AG09319 (cell line): Measurements from ENCODE around the gene GRIK1.

ENCODE experiments used
- DNase-seq: peaks from one replicate; pipeline ENCODE4 v3.0.0-alpha.2; 2010; ENCODE audit warnings: low read depth; ENCODE audit errors: extremely low read depth
- TF ChIP-seq, protein P1 (sequence below): IDR thresholded peaks from 2 replicates; pipeline ENCODE4 v1.5.1; 2011; ENCODE audit warnings: low read depth, mild to moderate bottlenecking, inconsistent platforms, low read length, moderate library complexity

The GRIK1 gene

GRCh38 chr21:29749957-29750356 lies 189.8 kb downstream of the GRIK1 start:
- TF ChIP-seq, protein P1, sequence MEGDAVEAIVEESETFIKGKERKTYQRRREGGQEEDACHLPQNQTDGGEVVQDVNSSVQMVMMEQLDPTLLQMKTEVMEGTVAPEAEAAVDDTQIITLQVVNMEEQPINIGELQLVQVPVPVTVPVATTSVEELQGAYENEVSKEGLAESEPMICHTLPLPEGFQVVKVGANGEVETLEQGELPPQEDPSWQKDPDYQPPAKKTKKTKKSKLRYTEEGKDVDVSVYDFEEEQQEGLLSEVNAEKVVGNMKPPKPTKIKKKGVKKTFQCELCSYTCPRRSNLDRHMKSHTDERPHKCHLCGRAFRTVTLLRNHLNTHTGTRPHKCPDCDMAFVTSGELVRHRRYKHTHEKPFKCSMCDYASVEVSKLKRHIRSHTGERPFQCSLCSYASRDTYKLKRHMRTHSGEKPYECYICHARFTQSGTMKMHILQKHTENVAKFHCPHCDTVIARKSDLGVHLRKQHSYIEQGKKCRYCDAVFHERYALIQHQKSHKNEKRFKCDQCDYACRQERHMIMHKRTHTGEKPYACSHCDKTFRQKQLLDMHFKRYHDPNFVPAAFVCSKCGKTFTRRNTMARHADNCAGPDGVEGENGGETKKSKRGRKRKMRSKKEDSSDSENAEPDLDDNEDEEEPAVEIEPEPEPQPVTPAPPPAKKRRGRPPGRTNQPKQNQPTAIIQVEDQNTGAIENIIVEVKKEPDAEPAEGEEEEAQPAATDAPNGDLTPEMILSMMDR, result no peak

DNA sequence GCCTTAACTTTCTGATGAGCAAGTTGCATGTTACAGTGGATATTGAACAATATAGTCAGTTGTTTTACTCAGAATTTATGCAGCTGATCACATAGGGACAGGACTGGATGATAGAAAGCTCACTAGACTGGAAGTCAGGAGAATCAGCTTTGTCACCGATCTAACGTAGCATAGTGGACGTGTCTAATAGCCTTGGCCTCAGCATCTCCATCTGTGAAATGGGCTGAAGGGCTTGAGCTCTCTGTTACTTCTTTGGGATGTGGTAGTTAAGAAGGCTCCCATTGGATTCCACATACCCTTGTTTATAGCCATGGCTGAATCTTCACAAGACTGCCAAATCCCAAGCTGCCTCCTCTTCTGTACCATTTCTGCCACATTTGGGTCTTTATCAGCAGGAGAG lies 190.6 kb downstream of the GRIK1 start:
- DNase-seq, result no peak
- TF ChIP-seq, protein P1, result no peak

More at GRCh38 chr21:29749957-29750356, 189.8 kb downstream of the GRIK1 start:
- DNase-seq, result no peak

DNA sequence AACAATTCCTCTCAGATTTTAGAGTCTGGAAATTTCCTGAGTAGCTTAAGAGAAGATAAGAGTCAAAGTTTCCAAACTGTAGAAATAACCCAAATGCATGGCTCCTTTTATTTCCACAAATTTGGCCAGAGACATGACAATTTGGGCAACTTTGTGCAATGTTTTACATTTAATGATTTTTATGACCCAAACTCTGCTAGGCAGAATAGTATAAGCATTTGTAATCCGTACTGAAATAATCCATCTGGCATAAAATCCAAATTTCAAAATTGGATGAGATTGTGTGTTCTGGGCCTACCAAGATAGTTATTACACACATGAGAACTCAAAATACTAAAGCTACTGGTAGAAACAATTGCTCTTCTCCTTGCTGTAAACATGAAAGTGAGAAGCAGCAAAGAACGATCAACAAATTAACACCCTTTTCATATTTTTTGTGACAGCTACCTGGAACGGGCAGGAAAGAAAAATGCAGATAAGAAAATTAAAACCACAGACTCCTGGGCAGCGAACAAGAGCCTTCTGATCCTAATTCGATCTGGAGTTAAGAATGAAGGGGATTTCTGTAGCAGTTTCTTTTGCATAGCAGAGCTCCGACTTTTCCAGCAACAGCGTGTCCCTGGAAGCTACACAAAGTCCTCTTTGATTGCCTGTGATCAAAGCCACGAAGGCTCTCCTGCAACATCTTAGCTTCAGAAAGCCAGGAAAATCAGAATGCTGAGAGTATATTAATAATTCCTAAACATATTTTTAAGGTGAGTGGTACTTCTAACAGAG lies 191.2 kb downstream of the GRIK1 start:
- no peak for DNase-seq
- TF ChIP-seq, protein P1, result no peak

DNA sequence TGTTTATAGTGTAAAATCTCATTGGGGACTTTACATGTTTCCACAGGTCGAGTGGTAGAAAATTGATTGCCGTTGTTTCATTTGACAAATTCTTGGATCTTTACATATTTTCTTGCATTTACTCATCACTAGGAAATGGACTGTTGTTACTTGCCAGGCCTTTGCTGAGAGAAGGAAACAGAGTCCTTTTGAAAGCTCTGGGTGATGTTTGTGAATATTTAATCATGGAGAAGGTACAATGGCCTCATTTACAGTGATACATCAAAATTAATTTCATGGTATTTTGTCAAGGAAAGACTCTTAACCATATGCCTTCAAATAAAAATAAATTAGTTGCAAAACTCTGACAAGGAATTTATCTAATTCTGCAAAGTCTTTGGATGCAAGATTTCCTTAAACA lies 198.0 kb downstream of the GRIK1 start:
- TF ChIP-seq, protein P1, result no peak

DNA sequence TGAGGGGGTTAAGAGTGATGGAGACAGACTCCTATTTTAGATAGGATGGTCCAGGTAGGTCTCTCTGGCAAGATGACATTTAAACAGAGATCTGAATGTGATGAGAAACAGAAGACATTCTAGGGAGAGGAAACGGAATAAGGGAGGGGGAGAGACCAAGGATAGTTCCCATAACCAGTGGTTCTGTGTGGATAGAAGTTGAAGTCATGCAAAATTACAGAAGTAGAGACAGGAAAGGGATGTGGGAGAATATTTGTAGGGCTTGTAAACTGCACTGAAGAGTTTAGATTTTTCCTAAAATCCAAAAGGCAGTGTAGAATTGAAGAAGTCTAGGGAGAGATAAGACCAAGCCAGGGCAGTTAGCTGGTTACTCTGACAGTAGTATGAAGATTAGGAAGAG lies 200.6 kb downstream of the GRIK1 start:
- DNase-seq, result no peak

More for the DNA sequence above, 198.0 kb downstream of the GRIK1 start:
- no peak for DNase-seq

DNA sequence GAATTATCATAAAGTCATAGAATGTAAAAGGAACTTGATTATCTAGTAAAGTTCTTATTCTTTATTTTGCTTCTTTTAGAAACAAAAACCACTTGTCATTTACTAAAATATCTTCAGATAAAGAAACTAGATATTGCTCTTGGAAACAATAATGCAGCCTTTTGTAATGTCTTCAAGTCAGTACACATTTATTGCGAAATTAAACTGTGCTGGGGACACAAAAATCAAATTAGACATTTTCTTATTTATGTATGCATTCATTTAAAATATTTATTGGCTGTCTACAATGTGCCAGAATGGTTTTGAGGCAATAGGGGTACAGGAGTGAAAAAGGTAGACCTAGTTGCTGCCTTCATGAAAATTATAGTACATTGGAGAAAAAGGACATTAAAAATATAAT lies 201.1 kb downstream of the GRIK1 start:
- DNase-seq, result no peak
- TF ChIP-seq, protein P1, result no peak

More for the DNA sequence above, 200.6 kb downstream of the GRIK1 start:
- TF ChIP-seq, protein P1, result no peak

- TF ChIP-seq, protein P1, result no peak
- no peak for DNase-seq
These were observed 202.6 kb downstream of the GRIK1 start for GRCh38 chr21:29737186-29737585.
